Adrenal gland (tissue), 5 donors: ENCODE data around the gene GKN2.

ENCODE experiments used
- POLR2A ChIP-seq, 2 donors: fragments of 450-650 bp; IDR thresholded peaks; one replicate each; pipeline ENCODE4 v1.6.1; 2017; ENCODE audit warnings: antibody characterized with exemption in 2 of 2, mild to moderate bottlenecking in 2 of 2, moderate library complexity in 1 of 2
- TF ChIP-seq, protein P1 (sequence below), 6 experiments: fragments of 450-650 bp in 4 of 6; fragments of 200-600 bp in 2 of 6; sonication (generic) in 1 of 6; IDR thresholded peaks; 1 replicate in 5 of 6; 2 replicates in 1 of 6; pipeline versions ENCODE4 v1.5.1 to v1.8.0; 2016 to 2021; ENCODE audit warnings: antibody characterized with exemption in 6 of 6, mild to moderate bottlenecking in 2 of 6, moderate library complexity in 1 of 6
- donor health status: DM: no; HTN: no; CAD: no.

DNA sequence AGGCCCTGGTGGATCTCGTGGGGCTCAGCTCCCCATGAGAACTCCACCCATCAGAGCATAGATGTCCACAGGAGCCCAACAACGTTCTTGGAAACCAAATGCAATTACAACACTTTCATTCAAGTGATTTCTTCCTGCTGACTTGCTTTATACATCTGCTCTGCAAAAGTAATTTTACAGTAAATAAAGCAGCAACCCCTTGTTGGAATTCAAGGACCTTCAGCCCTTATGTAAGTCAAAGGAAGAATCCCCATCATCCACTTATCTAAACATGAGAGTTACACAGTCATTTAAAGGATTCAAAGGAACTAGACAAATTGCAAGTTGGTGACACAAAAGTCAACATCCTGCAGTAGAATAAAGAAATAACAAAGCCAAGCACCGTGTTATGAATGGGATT, 43.2 kb upstream of the GKN2 start:
- TF ChIP-seq, protein P1, sequence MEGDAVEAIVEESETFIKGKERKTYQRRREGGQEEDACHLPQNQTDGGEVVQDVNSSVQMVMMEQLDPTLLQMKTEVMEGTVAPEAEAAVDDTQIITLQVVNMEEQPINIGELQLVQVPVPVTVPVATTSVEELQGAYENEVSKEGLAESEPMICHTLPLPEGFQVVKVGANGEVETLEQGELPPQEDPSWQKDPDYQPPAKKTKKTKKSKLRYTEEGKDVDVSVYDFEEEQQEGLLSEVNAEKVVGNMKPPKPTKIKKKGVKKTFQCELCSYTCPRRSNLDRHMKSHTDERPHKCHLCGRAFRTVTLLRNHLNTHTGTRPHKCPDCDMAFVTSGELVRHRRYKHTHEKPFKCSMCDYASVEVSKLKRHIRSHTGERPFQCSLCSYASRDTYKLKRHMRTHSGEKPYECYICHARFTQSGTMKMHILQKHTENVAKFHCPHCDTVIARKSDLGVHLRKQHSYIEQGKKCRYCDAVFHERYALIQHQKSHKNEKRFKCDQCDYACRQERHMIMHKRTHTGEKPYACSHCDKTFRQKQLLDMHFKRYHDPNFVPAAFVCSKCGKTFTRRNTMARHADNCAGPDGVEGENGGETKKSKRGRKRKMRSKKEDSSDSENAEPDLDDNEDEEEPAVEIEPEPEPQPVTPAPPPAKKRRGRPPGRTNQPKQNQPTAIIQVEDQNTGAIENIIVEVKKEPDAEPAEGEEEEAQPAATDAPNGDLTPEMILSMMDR (IDR thresholded peaks at IDR 0.05) = no peak
- TF ChIP-seq POLR2A (IDR thresholded peaks at IDR 0.05) = no peak
